GM19468 (cell line): ENCODE data around the gene PRDM2.

Experiments used
- ATAC-seq: cut with Tn5 transposase; IDR thresholded peaks from one replicate; pipeline ENCODE4 v1.9.1; 2021; ENCODE audit warnings: mild to moderate bottlenecking, moderate library complexity, moderate number of reproducible peaks; ENCODE audit not compliant: unreplicated experiment; ENCODE audit errors: extremely low read depth

PRDM2 gene

DNA sequence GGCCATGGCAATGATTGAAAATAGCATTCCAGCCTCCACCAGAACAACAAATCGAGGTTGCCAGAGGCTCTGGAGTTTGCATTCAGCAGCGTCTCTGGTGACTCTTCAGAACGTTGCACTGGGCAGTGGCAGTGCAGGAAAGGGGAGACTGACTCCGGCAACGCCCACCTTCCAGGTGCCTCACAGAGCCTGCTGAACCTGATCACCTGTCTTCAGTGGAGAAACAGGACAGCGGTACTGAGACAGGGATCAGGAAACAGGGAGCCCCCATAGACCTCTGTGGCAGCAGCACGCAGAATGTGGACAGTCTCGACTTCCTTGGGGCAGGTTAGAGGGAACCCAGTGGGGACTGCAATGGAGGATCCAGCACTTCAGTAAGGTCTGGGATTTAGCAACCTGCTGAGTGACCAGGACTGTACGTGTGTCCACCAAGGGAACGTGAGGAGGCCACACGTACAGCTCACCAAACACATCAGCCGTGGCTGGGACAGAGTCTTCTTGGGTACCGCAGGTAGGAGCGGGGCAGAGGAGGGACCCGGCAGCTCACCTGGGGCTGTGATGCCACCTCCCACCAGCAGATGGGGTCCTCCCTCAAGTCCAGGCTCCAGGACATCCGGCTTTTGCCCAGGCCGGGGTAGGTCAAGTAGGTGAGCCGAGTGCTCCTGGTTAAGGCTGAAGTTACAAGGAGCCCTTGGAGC, 128.6 kb downstream of the PRDM2 start:
- no peak for ATAC-seq

GRCh38 chr1:13829152-13829769, 129.3 kb downstream of the PRDM2 start:
- ATAC-seq, result no peak

GRCh38 chr1:13830170-13830569, 130.2 kb downstream of the PRDM2 start:
- ATAC-seq, result no peak

DNA sequence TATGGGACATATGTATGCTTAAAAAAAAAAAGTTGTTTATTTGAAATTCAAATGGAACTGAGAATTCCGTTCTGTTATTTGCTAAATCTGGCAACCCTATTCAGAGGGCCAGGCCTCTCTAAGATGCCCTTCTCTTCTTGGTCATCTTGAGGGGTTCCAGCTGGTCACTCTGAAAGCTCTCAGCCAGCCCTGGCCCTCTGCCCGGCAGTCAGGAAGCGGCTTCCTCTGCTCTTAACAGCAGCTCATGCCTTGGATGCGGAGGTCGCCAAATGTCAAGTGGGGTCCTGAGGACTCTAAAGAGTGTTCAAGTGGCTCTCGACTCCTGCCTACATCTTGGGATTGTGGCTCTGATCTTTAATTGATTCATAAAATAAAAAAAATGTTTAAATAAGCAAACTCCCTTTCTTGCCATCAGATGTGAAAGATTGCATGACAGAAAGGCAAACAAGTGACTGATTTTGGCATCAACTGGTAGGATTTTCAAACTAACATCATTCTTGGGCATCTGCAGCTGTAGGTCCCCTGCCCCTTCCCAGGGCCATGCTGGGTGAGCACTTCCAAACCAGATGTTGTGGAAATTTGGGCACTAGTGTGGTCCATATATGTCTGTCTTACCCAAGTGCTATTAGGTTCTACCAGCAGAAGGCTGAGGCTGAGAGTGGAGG, 130.8 kb downstream of the PRDM2 start:
- no peak for ATAC-seq

DNA sequence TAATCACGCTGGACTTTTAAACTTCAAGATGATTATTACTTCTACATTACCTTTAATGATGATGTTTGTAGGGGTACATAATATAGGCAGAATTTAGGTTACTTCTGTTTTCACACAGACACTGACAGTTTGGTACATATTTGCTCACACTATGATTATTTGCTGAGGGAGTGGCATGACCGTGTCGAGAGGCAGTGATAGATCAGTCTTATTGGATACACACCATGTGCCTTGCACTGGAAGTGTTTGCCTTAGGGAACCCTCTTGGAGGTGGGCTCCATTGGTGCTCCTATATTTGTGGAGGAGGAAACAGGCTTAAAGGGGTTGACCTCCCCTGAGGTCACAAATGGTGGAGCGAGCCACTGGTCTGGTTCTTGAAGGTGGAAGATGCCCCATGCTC, 132.1 kb downstream of the PRDM2 start:
- ATAC-seq, result no peak

DNA sequence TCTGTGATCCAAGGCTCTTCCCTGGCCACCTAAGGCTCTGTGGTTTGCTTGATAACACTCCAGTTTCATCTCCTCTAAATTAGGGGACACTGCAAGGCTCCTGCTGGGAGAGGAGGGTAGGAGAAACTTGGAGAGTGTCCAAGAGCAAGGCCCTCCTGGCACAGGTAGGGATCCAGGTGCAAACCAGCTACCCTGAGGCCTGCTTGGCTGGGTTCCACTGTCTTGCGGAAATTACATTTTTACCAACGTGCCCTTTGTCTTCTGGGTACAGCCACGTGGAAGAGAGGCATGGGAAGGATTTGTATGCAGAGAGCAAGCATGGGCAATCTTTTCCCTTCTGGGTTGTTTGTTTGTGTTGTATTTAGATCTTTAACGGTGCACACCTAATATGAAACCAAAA, 132.5 kb downstream of the PRDM2 start:
- ATAC-seq, result no peak

DNA sequence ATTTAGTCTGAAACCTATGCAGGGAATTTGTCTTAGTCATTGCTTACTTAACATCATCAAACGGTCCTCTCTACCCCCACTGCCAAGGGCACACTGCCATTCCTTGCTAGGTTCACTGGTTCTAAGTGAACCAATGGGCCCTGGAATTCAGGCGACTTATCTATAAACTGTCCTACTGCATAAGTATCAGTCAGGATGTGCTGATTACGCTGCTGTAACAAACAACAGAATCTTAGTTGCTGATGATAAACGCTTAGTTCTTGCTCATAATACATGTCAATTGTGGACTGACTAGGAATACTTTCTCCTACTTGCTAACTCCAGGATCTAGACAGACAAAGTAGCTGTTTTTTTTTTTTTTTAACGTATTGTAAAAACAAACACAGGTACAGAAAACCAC, 136.1 kb downstream of the PRDM2 start:
- no peak for ATAC-seq

- no peak for ATAC-seq
These were observed 136.6 kb downstream of the PRDM2 start for GRCh38 chr1:13836631-13837030.

- no peak for ATAC-seq
These were observed 138.2 kb downstream of the PRDM2 start for GRCh38 chr1:13838236-13838635.

- no peak for ATAC-seq
These were observed 142.5 kb downstream of the PRDM2 start for GRCh38 chr1:13842497-13842896.

- no peak for ATAC-seq
These were observed 151.7 kb downstream of the PRDM2 start for GRCh38 chr1:13851726-13852125.

GRCh38 chr1:13855554-13855953, 155.6 kb downstream of the PRDM2 start:
- no peak for ATAC-seq

GRCh38 chr1:13860031-13860430, 160.0 kb downstream of the PRDM2 start:
- ATAC-seq, result no peak

GRCh38 chr1:13864760-13865159, 164.8 kb downstream of the PRDM2 start:
- ATAC-seq, result no peak

DNA sequence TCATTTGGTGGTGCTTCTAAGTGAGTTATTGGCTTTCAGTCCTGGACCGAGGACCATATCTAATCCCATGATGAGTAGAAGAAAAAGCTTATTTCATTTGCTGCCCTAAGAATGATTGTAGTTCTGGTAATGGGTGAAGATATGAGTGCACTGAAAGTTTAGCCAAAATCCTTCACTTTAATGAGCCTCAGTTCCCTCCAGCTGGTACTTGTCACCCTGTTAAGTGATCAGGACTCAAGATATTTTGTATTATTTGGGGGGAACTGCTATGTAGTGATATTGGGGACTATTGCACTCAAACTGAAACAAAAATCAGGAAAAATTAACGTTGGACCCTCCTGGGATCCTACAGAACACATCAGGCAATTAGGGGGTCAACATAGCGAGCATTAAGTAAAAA, 165.9 kb downstream of the PRDM2 start:
- no peak for ATAC-seq

DNA sequence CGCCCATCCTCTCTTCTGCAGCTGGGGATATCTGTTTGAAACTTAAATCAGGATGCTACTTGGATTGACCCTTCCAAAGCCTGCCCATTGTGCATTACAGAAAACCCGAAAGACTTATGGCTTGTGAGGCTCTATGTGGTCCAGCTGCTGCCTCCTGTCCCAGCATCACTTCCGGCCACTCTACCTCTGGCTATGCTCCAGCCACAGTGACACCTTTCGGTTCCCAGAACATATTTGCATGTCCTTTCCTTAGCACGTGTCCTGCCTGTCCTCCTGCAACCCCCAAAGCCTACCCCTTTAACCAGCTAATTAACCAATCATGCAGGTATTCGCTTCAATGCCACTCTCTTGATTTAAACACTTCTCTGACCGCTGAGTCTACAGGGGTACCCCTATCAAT, 167.6 kb downstream of the PRDM2 start:
- no peak for ATAC-seq

GRCh38 chr1:13869172-13869797, 169.3 kb downstream of the PRDM2 start:
- ATAC-seq, result no peak

- no peak for ATAC-seq
These were observed 171.4 kb downstream of the PRDM2 start for GRCh38 chr1:13871413-13871812.

DNA sequence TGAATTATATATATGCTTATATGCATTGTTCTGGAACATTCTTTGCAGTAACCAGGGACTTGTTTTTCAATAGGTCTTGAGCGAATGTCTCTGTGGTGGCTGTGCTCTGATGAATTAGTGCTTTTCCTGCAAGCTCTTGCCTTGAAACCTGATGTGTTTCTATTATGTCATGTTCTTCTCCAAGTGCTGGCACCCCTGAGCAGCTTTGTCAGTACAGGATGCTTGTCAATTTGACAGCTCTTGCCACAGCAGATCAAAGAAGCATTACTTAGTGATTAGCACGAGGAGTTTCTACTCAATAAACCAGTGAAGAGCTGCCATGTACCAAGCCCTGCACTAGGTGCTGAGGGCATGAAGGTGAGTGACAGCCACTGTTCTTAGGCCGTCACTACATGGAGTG, 171.9 kb downstream of the PRDM2 start:
- no peak for ATAC-seq

DNA sequence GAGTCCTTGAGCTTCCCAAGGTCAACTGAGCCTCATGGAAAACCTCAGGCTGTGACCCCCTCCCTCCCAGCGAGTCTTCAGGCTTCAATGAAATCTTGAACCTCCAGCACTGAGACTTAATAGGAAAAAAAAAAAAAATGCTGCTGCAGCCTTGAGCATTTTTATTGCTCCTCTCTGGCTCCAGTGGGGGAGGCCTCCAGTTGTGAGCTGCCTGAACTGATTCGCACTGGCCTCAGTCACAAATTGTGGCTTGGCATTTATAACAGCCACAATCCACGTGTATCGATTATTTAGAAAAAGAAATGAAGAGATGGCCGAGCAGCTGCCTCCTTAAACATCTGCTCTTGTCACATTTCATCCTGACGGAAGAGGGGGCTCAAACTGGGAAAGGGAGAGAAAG, 173.0 kb downstream of the PRDM2 start:
- no peak for ATAC-seq
